Measurements from ENCODE around the gene SYF2. TPM values are rescaled to one million over a fixed set of nuclear protein-coding genes. Genes with fewer than 3 reads are reported as not detected.

SYF2 gene
- total RNA-seq, 8 experiments from 2014 or later, result 58.6 to 99.9 (median 85.8) TPM

DNA sequence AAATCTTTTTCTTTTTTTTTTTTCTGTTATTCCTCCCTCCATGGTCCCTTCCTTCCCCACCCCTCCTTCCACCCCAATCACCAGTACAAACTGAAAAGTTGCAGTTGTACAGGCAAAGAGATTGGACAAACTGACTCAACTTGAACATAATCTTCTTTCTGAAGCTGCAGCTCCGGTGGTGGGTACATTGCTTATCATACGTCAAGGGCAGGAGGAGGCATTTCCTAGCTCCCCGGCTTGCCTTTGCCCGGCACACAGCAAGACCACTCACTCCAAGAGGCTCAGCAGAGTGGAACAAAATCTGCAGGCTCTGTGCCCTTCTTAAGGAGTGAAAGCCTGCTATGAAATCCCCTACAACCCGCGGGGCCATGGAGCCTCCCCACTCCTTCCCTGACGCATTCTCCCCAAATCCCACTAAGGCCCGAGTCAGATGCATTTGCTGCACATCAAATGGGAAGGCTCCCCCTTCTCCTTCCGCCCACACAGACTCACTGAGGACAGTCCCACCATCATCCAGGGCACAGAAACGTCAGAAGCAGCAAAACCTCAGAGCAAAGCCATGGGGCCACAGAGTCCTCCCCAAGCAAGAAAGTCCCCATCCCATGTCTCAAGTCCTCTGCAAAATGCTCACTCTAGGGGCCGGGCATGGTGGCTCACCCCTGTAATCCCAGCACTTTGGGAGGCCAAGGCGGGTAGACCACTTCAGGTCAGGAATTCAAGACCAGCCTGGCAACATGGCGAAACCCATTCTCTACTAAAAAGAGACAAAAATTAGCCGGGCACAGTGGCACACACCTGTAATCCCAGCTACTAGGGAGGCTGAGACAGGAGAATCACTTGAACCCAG lies 45.9 kb downstream of the SYF2 start:
- Histone ChIP-seq H3K27ac (no peak overlapping the region), H3K4me1 (replicated peaks in 1 of 2) (no peaks in the 10 kb centered on the region), H3K4me3 (no peak overlapping the region)
- WGBS, 10 experiments, result 41 to 93% (median 83%) methylated on average over 2 to 13 of the region's 14 CpGs; no CpG with 5 or more reads in 2 of the 10 experiments
- in situ Hi-C loops (cut with MboI; ENCODE audit: low pct_unique_long_range_greater_than_20kb in 2 of 9, low sequenced_read_pairs in 9 of 9, unreplicated experiment in 9 of 9), result no loop called here
- no peak for ATAC-seq (replicated peaks in 6 of 8)

DNA sequence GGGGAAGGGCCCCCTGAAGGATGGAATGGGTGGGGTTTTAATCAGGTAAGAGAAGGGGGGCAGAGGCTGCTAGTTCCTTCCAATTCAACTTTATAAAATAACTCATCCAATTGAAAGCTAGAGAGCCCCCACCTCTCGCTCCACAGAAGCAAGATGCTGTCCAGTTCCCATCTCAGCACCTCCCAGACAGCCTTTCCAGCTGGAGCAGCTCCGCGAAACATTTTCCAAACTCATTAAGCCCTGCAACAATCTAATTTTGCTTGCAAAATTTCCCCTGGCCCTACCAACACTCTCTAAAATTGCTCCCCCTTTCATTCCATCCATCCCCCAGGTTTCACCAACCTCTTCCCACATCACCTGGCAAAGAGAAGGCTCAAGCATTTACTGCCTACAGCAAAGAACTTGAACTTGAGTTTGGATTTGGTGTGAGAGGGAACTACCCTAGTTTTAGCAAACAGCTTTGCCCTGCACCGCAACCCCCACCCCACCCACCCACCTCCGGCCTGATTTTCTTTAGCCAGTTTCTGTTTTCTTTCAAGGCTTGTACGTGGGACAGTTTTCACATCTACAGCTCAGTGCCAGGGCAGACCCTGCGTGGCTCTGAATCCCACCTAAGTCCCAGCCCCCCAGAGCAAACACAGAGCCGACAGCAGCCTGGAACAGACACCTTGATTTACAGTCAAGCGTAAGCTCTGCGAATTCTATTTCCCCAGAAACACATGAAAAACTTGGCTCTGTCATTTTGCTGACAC lies 46.7 kb downstream of the SYF2 start:
- 0 to 91% (median 50%) methylated on average over 1 to 8 of the region's 10 CpGs; no CpG with 5 or more reads in 3 of the 10 experiments for WGBS, 10 experiments

DNA sequence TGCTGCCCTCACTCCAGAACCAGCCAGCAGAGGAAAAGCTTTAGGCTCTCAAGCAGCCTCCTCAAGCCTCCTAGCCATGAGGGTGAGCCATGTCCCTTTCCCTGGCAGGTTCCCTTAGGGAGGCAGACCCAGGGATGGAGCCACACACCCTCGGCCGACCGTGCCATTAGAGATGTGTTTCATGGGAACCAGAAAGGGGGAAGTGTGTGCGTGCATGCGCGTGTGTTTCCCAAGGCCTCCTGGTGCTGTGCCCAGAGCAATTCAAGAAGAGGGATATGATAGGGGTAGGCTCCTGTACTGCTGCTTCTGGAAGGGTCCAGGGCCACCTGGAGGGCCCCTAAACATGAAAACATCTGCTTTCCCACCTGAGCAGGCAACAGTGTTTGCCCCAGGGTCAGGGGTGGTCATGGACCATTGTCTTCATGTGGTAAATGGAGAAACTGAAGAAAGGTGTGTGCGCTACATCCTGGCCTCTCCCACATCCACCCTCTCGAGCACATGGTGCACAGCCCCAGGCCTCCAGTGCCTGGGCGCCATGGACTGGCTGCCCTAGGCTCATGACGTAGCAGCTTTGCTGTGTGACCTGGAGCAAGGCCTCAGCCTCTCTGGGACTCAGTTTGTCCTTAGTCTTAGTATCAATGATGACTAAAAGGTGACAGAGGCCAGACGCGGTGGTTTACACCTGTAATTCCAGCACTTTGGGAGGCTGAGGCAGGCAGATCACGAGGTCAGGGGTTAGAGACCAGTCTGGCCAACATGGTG lies 48.1 kb downstream of the SYF2 start:
- Histone ChIP-seq H3K27ac (no peak overlapping the region), H3K4me1 (replicated peaks in 1 of 2) (no peaks in the 10 kb centered on the region), H3K4me3 (no peak overlapping the region)
- 82 to 100% (median 89%) methylated on average over 1 to 11 of the region's 13 CpGs; no CpG with 5 or more reads in 4 of the 10 experiments for WGBS, 10 experiments
- no peak for ATAC-seq (replicated peaks in 6 of 8)
- in situ Hi-C loops (cut with MboI; ENCODE audit: low pct_unique_long_range_greater_than_20kb in 2 of 9, low sequenced_read_pairs in 9 of 9, unreplicated experiment in 9 of 9), result no loop called here

More for the DNA sequence above, 46.7 kb downstream of the SYF2 start:
- Histone ChIP-seq H3K4me1 (replicated peaks in 1 of 2) (no peaks in the 10 kb centered on the region), H3K4me3 (no peak overlapping the region), H3K27ac (no peak overlapping the region)
- peak in 1 of 8 experiments; percentile 55 for ATAC-seq (replicated peaks in 6 of 8)
- in situ Hi-C loops (cut with MboI; ENCODE audit: low pct_unique_long_range_greater_than_20kb in 2 of 9, low sequenced_read_pairs in 9 of 9, unreplicated experiment in 9 of 9), result no loop called here

DNA sequence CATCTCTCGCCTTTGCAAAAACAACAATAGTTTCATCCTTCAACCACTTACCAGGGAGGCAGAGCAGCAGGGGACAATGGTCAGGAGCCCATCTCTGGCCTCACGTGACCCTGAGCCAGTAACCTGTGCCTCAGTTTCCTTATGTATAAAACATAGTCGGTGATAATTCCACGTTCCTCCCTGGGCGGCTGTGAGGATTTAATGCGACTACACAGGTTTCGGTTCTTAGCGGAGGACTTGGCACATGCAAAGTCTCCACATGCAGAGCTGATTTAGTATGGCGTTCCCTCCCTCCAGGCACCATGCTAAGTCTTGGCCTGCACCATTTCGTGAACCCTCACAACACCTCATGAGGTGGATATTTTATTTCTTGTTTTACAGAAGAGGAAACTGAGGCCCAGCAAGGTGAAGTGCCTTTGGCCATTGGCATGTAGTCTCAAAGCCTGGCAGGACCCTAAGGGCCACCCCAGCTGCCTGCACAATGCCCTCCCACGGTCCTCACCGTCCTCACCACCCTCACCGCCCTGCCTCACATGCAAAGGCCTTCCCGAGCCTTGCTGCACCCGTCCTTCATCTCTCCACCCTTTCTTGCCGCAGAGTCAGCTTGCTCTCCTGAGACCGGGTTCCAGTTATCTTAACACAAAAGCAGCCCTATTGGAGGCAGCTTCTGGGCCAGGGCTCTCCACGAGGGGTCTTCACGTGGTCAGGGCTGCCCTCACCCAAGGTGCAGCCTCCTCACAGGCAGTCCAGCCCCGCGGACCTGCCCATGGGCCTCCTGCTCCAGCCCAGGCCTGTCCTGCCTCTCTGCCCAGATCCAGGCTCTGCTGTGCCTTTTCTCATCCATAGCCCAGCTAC lies 48.9 kb downstream of the SYF2 start:
- Histone ChIP-seq H3K4me1 (replicated peaks in 1 of 2) (no peaks in the 10 kb centered on the region), H3K4me3 (no peak overlapping the region), H3K27ac (no peak overlapping the region)
- WGBS, 10 experiments, result 47 to 100% (median 80%) methylated on average over 1 to 18 of the region's 21 CpGs; no CpG with 5 or more reads in 1 of the 10 experiments
- peak in 1 of 8 experiments; percentile 14 for ATAC-seq (replicated peaks in 6 of 8)
- in situ Hi-C loops (cut with MboI; ENCODE audit: low pct_unique_long_range_greater_than_20kb in 2 of 9, low sequenced_read_pairs in 9 of 9, unreplicated experiment in 9 of 9), result no loop called here

DNA sequence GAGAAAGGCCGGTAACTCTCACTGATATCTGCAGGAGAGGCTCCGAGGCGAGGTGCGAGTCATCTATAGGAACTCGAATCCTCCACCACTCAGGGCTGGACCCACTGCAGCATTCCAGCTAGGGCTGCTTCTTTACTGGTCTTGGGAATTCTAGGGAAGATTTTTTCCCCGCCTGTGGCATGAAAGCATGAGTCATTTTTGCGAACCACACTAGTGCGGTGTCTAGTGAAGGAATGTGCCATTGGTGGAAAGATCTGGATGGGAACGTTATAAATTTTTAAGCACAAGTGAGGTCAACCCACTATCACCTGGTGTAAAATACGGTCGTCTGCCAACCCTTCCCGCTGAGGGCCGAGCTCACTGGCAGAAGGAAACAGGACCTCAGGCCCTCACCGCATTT lies 49.7 kb downstream of the SYF2 start:
- H3K27ac ChIP-seq, result no peak overlapping the region
- in situ Hi-C loops (cut with MboI; ENCODE audit: low pct_unique_long_range_greater_than_20kb in 2 of 9, low sequenced_read_pairs in 9 of 9, unreplicated experiment in 9 of 9), result no loop called here
- no peak overlapping the region for H3K4me3 ChIP-seq
- peak in 1 of 8 experiments; percentile 43 for ATAC-seq (replicated peaks in 6 of 8)
- 40 to 87% (median 74%) methylated on average over 1 to 14 of the region's 14 CpGs for WGBS, 10 experiments
- no peaks in the 10 kb centered on the region for H3K4me1 ChIP-seq (replicated peaks in 1 of 2)

DNA sequence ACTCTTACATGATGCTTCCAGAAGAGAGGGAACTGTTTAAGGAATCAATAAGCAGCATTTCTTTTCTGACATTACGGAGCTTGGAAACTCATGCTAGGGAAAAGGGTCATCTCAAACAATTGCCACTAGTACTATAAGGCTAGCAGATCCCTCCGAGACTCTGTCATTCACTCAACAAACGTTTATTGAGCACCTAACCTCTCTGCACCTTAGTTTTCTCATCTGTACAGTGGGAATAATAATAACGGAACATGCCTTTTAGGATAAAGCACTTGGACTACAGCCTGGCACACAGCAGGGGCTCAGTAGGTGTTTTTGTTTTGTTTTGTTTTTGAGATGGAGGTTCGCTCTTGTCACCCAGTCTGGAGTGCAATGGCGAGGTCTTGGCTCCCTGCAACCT lies 51.3 kb downstream of the SYF2 start:
- no peaks in the 10 kb centered on the region for H3K4me1 ChIP-seq (replicated peaks in 1 of 2)
- no peak for ATAC-seq (replicated peaks in 6 of 8)

DNA sequence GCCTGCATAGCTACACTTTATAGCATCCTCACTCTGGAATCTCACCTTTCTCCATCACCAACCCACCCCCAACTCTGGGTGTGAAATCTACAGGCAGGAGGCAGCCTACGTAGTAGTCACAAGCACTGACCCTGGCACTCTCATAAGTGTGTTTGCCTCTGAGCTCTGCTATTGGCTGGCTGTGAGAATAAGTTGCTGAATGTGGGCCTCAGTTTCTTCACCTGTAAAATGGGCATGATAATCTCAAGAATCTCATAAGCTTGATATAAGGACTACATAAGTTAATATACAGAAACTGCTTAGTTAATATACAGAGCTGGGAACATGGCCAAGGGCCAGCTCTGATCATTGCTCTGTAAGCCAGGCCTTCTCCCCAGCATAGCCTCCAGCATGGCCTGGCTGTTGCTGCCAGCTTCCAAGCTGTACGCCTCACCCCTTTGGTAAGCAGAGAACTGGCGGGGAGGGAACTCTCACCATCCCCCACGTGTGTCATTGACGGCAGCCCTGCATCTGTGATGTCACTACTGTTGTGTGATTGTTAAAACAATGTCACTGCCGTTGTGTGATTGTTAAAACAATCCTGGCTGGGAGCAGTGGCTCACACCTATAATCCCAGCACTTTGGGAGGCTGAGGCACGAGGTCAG lies 53.3 kb downstream of the SYF2 start:
- H3K27ac ChIP-seq, result no peak overlapping the region
- 16 to 100% (median 71%) methylated on average over 1 to 7 of the region's 7 CpGs; no CpG with 5 or more reads in 5 of the 10 experiments for WGBS, 10 experiments
- H3K4me3 ChIP-seq, result no peak overlapping the region
- no peaks in the 10 kb centered on the region for H3K4me1 ChIP-seq (replicated peaks in 1 of 2)
- in situ Hi-C loops (cut with MboI; ENCODE audit: low pct_unique_long_range_greater_than_20kb in 2 of 9, low sequenced_read_pairs in 9 of 9, unreplicated experiment in 9 of 9), result no loop called here
- ATAC-seq (replicated peaks in 6 of 8), result no peak

More for the DNA sequence above, 51.3 kb downstream of the SYF2 start:
- 48 to 100% (median 71%) methylated on average over 1 to 5 of the region's 6 CpGs for WGBS, 10 experiments
- Histone ChIP-seq H3K4me3 (no peak overlapping the region), H3K27ac (no peak overlapping the region)
- in situ Hi-C loops (cut with MboI; ENCODE audit: low pct_unique_long_range_greater_than_20kb in 2 of 9, low sequenced_read_pairs in 9 of 9, unreplicated experiment in 9 of 9), result no loop called here

DNA sequence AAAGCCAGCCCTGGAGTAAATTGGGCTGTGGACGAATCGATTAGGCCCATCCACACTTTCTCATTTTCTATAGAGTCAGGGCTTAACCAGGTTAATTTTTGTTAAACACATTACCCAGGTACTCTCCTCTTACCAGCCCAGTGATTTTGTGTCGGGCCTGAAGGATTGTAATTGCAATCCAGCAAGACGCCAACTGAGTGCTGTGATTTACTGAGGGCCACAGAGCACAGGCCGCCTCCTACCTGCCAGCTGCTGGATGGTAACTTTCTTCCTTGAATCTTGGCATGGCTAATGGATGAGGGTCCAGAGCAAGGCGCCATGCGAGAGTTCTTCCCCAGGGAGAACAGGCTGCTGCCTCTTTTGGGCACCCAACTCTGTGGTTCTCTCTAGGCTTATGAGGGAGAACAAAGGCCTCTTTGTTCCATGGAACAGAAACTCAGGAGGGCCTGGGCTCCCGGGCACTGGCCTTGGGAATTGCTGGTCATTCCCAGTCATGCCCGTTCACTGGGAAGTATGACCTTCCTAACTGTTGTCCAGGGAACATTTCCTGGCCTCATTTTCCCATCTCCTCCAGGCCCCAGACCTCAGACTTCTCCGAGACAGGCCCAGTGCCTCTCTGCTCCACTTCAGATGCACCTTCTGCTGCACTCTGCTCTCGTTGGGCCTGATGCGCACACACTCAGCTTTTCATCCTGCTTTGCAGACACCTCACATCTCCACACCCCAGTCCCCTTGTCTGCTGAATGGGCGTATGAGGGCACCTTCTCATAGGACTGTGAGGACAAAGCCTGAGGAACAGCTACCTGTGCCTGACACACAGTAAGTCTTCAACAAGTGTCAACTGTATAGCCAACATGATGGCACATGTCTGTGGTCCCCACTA lies 57.3 kb downstream of the SYF2 start:
- in situ Hi-C loops (cut with MboI; ENCODE audit: low pct_unique_long_range_greater_than_20kb in 2 of 9, low sequenced_read_pairs in 9 of 9, unreplicated experiment in 9 of 9), result no loop called here
- ATAC-seq (replicated peaks in 6 of 8), result no peak
- Histone ChIP-seq H3K4me3 (no peak overlapping the region), H3K27ac (no peak overlapping the region), H3K4me1 (replicated peaks in 1 of 2) (no peaks in the 10 kb centered on the region)
- 37 to 100% (median 76%) methylated on average over 1 to 13 of the region's 13 CpGs for WGBS, 10 experiments

DNA sequence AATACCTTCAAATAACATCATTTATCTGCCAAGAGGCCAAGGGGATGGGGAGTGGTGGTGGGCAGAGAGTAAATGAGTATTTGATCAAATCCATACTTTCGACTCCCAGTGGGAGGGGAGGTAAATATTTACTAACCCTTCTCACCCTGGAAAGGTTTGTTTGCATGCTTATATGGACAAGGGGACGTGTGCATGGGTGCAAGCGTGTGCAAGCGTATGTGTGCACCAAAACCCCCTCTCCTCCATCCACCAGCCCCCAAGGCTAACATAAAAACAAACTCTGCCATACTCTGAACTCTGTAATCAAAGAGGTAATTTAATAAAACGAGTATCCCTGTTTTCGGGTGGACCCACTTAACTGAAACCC lies 58.0 kb downstream of the SYF2 start:
- WGBS, 10 experiments, result 0 to 89% (median 55%) methylated on average over 1 to 6 of the region's 6 CpGs
- no peak overlapping the region for H3K27ac ChIP-seq

DNA sequence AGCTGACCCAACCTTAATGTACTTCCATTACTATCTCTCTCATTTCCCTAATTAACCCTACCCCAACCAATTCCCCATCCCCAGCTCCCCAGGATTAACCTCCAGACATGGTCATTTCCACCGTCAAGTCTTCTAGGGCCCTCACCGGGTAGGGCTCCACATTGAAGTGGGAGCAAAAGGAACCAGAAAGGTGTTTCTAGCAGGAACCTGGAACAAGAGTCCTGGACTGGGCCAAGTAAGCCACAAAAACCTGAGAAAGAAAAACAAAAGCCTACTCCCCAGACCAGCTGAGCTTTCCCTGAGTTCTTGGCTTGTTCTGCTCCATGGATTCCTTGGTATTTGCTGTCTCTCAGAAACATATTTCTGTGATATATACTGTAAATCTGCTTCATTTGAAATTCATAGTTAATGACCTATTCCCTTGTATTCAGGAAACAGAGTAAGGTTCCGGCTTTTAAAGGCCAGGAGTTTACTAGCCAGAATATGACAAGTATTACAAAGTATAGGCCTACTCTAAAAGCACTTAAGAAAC lies 58.4 kb downstream of the SYF2 start:
- in situ Hi-C loops (cut with MboI; ENCODE audit: low pct_unique_long_range_greater_than_20kb in 2 of 9, low sequenced_read_pairs in 9 of 9, unreplicated experiment in 9 of 9), result no loop called here
- Histone ChIP-seq H3K4me1 (replicated peaks in 1 of 2) (no peaks in the 10 kb centered on the region), H3K27ac (no peak overlapping the region), H3K4me3 (no peak overlapping the region)
- 54 to 100% (median 96%) methylated on average over 1 to 3 of the region's 3 CpGs; no CpG with 5 or more reads in 2 of the 10 experiments for WGBS, 10 experiments
- ATAC-seq (replicated peaks in 6 of 8), result no peak

More for the DNA sequence above, 58.0 kb downstream of the SYF2 start:
- ATAC-seq (replicated peaks in 6 of 8), result no peak
- no peaks in the 10 kb centered on the region for H3K4me1 ChIP-seq (replicated peaks in 1 of 2)
- H3K4me3 ChIP-seq, result no peak overlapping the region
- in situ Hi-C loops (cut with MboI; ENCODE audit: low pct_unique_long_range_greater_than_20kb in 2 of 9, low sequenced_read_pairs in 9 of 9, unreplicated experiment in 9 of 9), result no loop called here
